Measurements from ENCODE around the gene PARD3. TPM values are rescaled to one million over a fixed set of nuclear protein-coding genes. Genes with fewer than 3 reads are reported as not detected.

Gene PARD3
- total RNA-seq, 1 experiment from 2014 or later, result 57.4 TPM

DNA sequence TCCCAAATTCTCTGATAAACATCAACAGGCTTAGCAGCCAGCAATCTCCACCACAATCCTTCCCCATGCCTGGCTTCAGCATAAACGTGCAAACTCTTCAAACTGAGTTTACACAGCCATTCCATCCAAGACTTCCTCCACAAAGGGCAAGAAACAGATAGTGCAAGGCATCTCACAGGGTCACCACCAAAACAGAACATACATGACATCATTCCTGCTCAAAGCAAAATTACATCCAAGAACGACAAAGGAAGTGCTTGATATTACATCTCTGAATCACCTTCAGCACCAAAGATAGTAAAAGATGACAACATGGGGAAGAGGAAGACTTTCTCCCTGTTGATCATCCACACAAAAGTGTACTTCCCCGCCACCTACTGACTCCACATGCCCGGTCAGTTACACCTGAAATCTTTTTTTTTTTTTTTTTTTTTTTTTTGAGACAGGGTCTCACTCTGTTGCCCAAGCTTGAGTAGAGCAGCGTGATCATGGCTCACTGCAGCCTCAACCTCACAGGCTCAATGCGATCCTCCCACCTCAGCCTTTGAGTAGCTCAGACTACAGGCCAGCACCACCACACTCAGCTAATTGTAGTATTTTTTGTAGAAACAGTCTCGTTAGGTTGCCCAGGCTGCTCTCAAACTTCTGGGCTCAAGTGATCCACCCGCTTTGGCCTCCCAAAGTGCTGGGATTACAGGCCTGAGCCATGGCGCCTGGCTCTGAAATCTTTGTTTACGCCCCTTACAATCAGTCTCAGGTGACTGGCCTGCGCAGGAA, 127.5 kb downstream of the PARD3 start:
- Histone ChIP-seq H3K4me3 (no peak overlapping the region), H3K79me2 (ENCODE audit: low read depth) (peaks cover 45% of the 10 kb centered on the region), H3K9me2 (ENCODE audit: insufficient read depth) (no peaks in the 10 kb centered on the region), H3K4me1 (replicated peaks; ENCODE audit: insufficient read depth) (no peaks in the 10 kb centered on the region), H3K36me3 (ENCODE audit: low read depth) (no peaks in the 10 kb centered on the region), H3K27ac (no peak overlapping the region), H3K9me3 (ENCODE audit: insufficient read depth, low read depth) (no peaks in the 10 kb centered on the region), H3K4me2 (no peak overlapping the region), H2AFZ (no peak overlapping the region), H3K27me3 (ENCODE audit: insufficient read depth, low read depth) (no peaks in the 10 kb centered on the region), H4K20me1 (ENCODE audit: insufficient read depth) (no peaks in the 10 kb centered on the region), H3F3A (ENCODE audit: insufficient read depth, low read depth) (0 out of 2 replicates have a peak, but pooled peaks cover 6% of the 10 kb centered on the region)
- CTCF ChIA-PET, result interaction anchor here (0.7 kb wide), 1 partner anchor 101 kb away, joined by 12 read pairs; no protein-coding TSS in a partner anchor
- intact Hi-C loops (cut with micrococcal nuclease; ENCODE audit: unreplicated experiment), result no loop called here
- no peak for DNase-seq
- TF ChIP-seq, protein P1, sequence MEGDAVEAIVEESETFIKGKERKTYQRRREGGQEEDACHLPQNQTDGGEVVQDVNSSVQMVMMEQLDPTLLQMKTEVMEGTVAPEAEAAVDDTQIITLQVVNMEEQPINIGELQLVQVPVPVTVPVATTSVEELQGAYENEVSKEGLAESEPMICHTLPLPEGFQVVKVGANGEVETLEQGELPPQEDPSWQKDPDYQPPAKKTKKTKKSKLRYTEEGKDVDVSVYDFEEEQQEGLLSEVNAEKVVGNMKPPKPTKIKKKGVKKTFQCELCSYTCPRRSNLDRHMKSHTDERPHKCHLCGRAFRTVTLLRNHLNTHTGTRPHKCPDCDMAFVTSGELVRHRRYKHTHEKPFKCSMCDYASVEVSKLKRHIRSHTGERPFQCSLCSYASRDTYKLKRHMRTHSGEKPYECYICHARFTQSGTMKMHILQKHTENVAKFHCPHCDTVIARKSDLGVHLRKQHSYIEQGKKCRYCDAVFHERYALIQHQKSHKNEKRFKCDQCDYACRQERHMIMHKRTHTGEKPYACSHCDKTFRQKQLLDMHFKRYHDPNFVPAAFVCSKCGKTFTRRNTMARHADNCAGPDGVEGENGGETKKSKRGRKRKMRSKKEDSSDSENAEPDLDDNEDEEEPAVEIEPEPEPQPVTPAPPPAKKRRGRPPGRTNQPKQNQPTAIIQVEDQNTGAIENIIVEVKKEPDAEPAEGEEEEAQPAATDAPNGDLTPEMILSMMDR (conservative IDR thresholded peaks at IDR 0.05), result no peak
- TF ChIP-seq EZH2 (IDR thresholded peaks at IDR 0.05; ENCODE audit: low read depth), result no peak
- POLR2A ChIA-PET (ENCODE audit: unreplicated experiment), result no interaction called here
- no TSS peak for BruUV-seq (replicated peaks)

- H3F3A ChIP-seq (ENCODE audit: insufficient read depth, low read depth), result 0 out of 2 replicates have a peak, but pooled peaks cover 6% of the 10 kb centered on the region
- peaks cover 42% of the 10 kb centered on the region for H3K79me2 ChIP-seq (ENCODE audit: low read depth)
- no peaks in the 10 kb centered on the region for H3K9me3 ChIP-seq (ENCODE audit: insufficient read depth, low read depth)
- H3K4me3 ChIP-seq, result no peak overlapping the region
- H2AFZ ChIP-seq, result no peak overlapping the region
- POLR2A ChIA-PET (ENCODE audit: unreplicated experiment), result no interaction called here
- TF ChIP-seq EZH2 (IDR thresholded peaks at IDR 0.05; ENCODE audit: low read depth), result no peak
- TF ChIP-seq, protein P1 (conservative IDR thresholded peaks at IDR 0.05), result no peak
- no peak overlapping the region for H3K4me2 ChIP-seq
- DNase-seq, result no peak
- CTCF ChIA-PET, result interaction anchor here (0.6 to 0.7 kb wide), 2 partner anchors 21 to 126 kb away, joined by 3 to 4 read pairs; no protein-coding TSS in a partner anchor
- intact Hi-C loops (cut with micrococcal nuclease; ENCODE audit: unreplicated experiment), result no loop called here
- H3K27ac ChIP-seq, result no peak overlapping the region
- H3K36me3 ChIP-seq (ENCODE audit: low read depth), result no peaks in the 10 kb centered on the region
- no peaks in the 10 kb centered on the region for H3K4me1 ChIP-seq (replicated peaks; ENCODE audit: insufficient read depth)
- no peaks in the 10 kb centered on the region for H3K27me3 ChIP-seq (ENCODE audit: insufficient read depth, low read depth)
- BruUV-seq (replicated peaks), result no TSS peak
- H4K20me1 ChIP-seq (ENCODE audit: insufficient read depth), result no peaks in the 10 kb centered on the region
- H3K9me2 ChIP-seq (ENCODE audit: insufficient read depth), result no peaks in the 10 kb centered on the region
Measured at GRCh38 chr10:34682580-34682979, 132.5 kb downstream of the PARD3 start.

DNA sequence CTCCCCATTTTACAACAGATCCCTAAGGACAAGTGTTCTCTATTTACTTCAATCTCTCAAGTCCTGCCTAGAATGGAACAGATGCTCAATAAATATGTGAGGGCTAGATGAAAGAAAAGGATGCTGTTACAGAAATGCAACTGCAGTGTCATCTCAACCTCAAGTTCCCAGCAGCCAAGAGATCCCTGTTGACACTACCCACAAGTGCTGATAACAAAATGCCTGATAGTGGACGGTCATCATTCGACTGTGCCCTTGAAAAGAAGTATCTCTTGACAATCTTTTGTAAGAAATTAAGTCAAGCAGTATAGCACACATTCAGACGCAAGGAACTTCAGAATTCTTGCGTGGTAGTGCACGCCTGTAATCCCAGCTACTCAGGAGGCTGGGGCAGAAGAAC, 133.2 kb downstream of the PARD3 start:
- Histone ChIP-seq H3K27me3 (ENCODE audit: insufficient read depth, low read depth) (no peaks in the 10 kb centered on the region), H3K27ac (no peak overlapping the region), H3K9me2 (ENCODE audit: insufficient read depth) (no peaks in the 10 kb centered on the region), H4K20me1 (ENCODE audit: insufficient read depth) (no peaks in the 10 kb centered on the region), H3F3A (ENCODE audit: insufficient read depth, low read depth) (0 out of 2 replicates have a peak, but pooled peaks cover 6% of the 10 kb centered on the region), H3K4me2 (no peak overlapping the region), H3K36me3 (ENCODE audit: low read depth) (no peaks in the 10 kb centered on the region), H3K4me1 (replicated peaks; ENCODE audit: insufficient read depth) (no peaks in the 10 kb centered on the region), H3K79me2 (ENCODE audit: low read depth) (peaks cover 49% of the 10 kb centered on the region), H3K9me3 (ENCODE audit: insufficient read depth, low read depth) (no peaks in the 10 kb centered on the region), H3K4me3 (no peak overlapping the region), H2AFZ (no peak overlapping the region)
- DNase-seq, result no peak
- TF ChIP-seq, protein P1 (conservative IDR thresholded peaks at IDR 0.05), result no peak
- no peak for TF ChIP-seq EZH2 (IDR thresholded peaks at IDR 0.05; ENCODE audit: low read depth)
- no TSS peak for BruUV-seq (replicated peaks)
- ChIA-PET CTCF (no interaction called here), POLR2A (ENCODE audit: unreplicated experiment) (no interaction called here)
- intact Hi-C loops (cut with micrococcal nuclease; ENCODE audit: unreplicated experiment), result no loop called here
